ENCODE data around the gene KANSL1L. TPM values are rescaled to one million over a fixed set of nuclear protein-coding genes. Genes with fewer than 3 reads are reported as not detected.

Gene KANSL1L
- total and polyA plus RNA-seq, 9 of the 15 experiments (the other 6 are each of a cell fraction or from before 2014, with no cell fraction given) = 1.3 to 6.7 (median 2.4) TPM

GRCh38 chr2:210197720-210198119 is 26.5 kb upstream of the KANSL1L start:
- Histone ChIP-seq H4K20me1 (replicated peaks; ENCODE audit: control insufficient read depth, insufficient read depth, low read length) (no peaks in the 10 kb centered on the region), H3K4me2 (ENCODE audit: insufficient read depth, low read length) (no peak overlapping the region), H3K9me1 (ENCODE audit: control insufficient read depth, insufficient read depth, low read length) (no peaks in the 10 kb centered on the region), H3K79me2 (ENCODE audit: control insufficient read depth, insufficient read depth, low read length) (no peaks in the 10 kb centered on the region), H3K9me3 (replicated peaks; ENCODE audit: control insufficient read depth, insufficient read depth, low read depth, low read length) (no peaks in the 10 kb centered on the region), H3K27ac (ENCODE audit: extremely low read depth, low read depth, low read length) (no peak overlapping the region), H3K36me3 (ENCODE audit: control insufficient read depth, insufficient read depth, low read length) (no peaks in the 10 kb centered on the region), H3K9ac (ENCODE audit: insufficient read depth in 1 of 2, low read depth in 2 of 2, low read length in 2 of 2) (no peak overlapping the region), H2AFZ (ENCODE audit: low read depth, low read length) (no peak overlapping the region), H3K27me3 (ENCODE audit: control insufficient read depth in 2 of 2, insufficient read depth in 2 of 2, low read length in 2 of 2) (no peaks in the 10 kb centered on the region), H3K4me1 (replicated peaks in 1 of 2; ENCODE audit: control insufficient read depth in 2 of 2, insufficient read depth in 2 of 2, low read length in 2 of 2) (no peaks in the 10 kb centered on the region), H3K4me3 (no peak overlapping the region)
- TF ChIP-seq PURB (CRISPR knock-in tag; IDR thresholded peaks at IDR 0.05; ENCODE audit: low read depth) (no peak), PHF21A (IDR thresholded peaks at IDR 0.05; ENCODE audit: borderline replicate concordance, low read depth) (no peak), ZNF146 (CRISPR knock-in tag; IDR thresholded peaks at IDR 0.05; ENCODE audit: unreplicated experiment) (no peak), ZKSCAN1 (IDR thresholded peaks at IDR 0.05; ENCODE audit: low read depth, low read length) (no peak), BRD9 (IDR thresholded peaks at IDR 0.05; ENCODE audit: low read depth, partially characterized antibody) (no peak), NKRF (IDR thresholded peaks at IDR 0.05; ENCODE audit: borderline replicate concordance) (no peak), C11orf30 (IDR thresholded peaks at IDR 0.05; ENCODE audit: low read depth) (no peak), SMAD2 (IDR thresholded peaks at IDR 0.05; ENCODE audit: low read depth, low read length) (no peak), ZNF347 (CRISPR knock-in tag; IDR thresholded peaks at IDR 0.05; ENCODE audit: low read depth) (no peak), NFRKB (IDR thresholded peaks at IDR 0.05; ENCODE audit: low read depth) (no peak), ZNF354B (CRISPR knock-in tag; IDR thresholded peaks at IDR 0.05) (no peak), SP1 (CRISPR knock-in tag; IDR thresholded peaks at IDR 0.05) (no peak)
- ChIA-PET POLR2A (no interaction called here), CTCF (ENCODE audit: low intra/inter-chr PET ratio) (no interaction called here)
- WGBS (ENCODE audit: insufficient coverage, low coverage, missing lambda C conversion rate) = 0% methylated on average over 2 of the region's 2 CpGs
- ATAC-seq (no peak), DNase-seq (ENCODE audit: extremely low read depth in 1 of 4, low spot score in 3 of 4) (no peak), FAIRE-seq (no peak)
- in situ Hi-C loops (cut with MboI) (loop anchor here (5.0 to 25.0 kb wide), 2 partner anchors 220 to 1810 kb away; no protein-coding TSS in a partner anchor), intact Hi-C loops (cut with micrococcal nuclease) (loop anchor here (5.0 to 10.0 kb wide), 2 partner anchors 773 to 865 kb away; partner anchors contain the start of gene MAP2)
- no TSS peak for BruUV-seq (replicated peaks)

All from K562 (cell line).